Natural killer cell (primary cell): ENCODE results near the gene TCEAL3. TPM values are rescaled to one million over a fixed set of nuclear protein-coding genes. Genes with fewer than 3 reads are reported as not detected.

Experiments
- ATAC-seq, 3 donors: fragments of 150-1000 bp in 2 of 3; fragments of 200-7000 bp in 1 of 3; cut with Tn5 transposase; 1 replicate in 1 of 3; 2 replicates in 2 of 3; pipeline ENCODE4 v1.10.0; 2021; ENCODE audit warnings: mild to moderate bottlenecking in 2 of 3, moderate library complexity in 2 of 3
- DNase-seq, 2 donors: peaks; one replicate each; pipeline versions ENCODE4 v3.0.0 to v3.0.0-alpha.2; 2013 to 2021; ENCODE audit warnings: mixed read lengths in 1 of 2
- H3K27ac ChIP-seq: one replicate; pipeline ENCODE4 v1.5.1; 2013; ENCODE audit warnings: mild to moderate bottlenecking, low read length
- H3K27me3 ChIP-seq: one replicate; pipeline ENCODE4 v1.6.1; 2013; ENCODE audit warnings: low read length; ENCODE audit not compliant: control insufficient read depth, insufficient read depth
- H3K36me3 ChIP-seq: one replicate; pipeline ENCODE4 v1.6.1; 2013; ENCODE audit warnings: low read length; ENCODE audit not compliant: control insufficient read depth, insufficient read depth
- H3K4me1 ChIP-seq: one replicate; pipeline ENCODE4 v1.6.1; 2013; ENCODE audit warnings: low read length; ENCODE audit not compliant: control insufficient read depth, insufficient read depth
- H3K4me3 ChIP-seq: one replicate; pipeline ENCODE4 v1.5.1; 2013; ENCODE audit warnings: low read length
- H3K9me3 ChIP-seq: one replicate; pipeline ENCODE4 v1.6.1; 2013; ENCODE audit warnings: low read length; ENCODE audit not compliant: control insufficient read depth, insufficient read depth
- H3K27ac Mint-ChIP-seq, 2 donors: one replicate each; pipeline ENCODE4 v1.8.0; 2022; ENCODE audit warnings: mild to moderate bottlenecking in 2 of 2, mixed read lengths in 2 of 2, moderate library complexity in 1 of 2
- H3K27me3 Mint-ChIP-seq, 2 donors: one replicate each; pipeline ENCODE4 v1.8.0; 2022; ENCODE audit warnings: low read depth in 2 of 2, mixed read lengths in 2 of 2
- H3K36me3 Mint-ChIP-seq: one replicate; pipeline ENCODE4 v1.8.0; 2022; ENCODE audit warnings: mixed read lengths
- H3K4me1 Mint-ChIP-seq, 2 donors: one replicate each; pipeline ENCODE4 v1.8.0; 2022; ENCODE audit warnings: mixed read lengths in 2 of 2
- H3K4me3 Mint-ChIP-seq: one replicate; pipeline ENCODE4 v1.8.0; 2022; ENCODE audit warnings: mild to moderate bottlenecking, moderate library complexity, mixed read lengths
- H3K9me3 Mint-ChIP-seq, 2 donors: one replicate each; pipeline ENCODE4 v1.8.0; 2022; ENCODE audit warnings: mixed read lengths in 2 of 2
- WGBS: methylation state at CpG from one replicate; pipeline ENCODE4 v1.1.7; 2013; ENCODE audit warnings: missing lambda C conversion rate; ENCODE audit not compliant: insufficient coverage; 5-methylcytosine and 5-hydroxymethylcytosine counted together
- intact Hi-C: fragments of 100-400 bp; cut with micrococcal nuclease; formaldehyde crosslinking; loops from one replicate; pipeline ENCODE4 v1.14.2; 2022
- total RNA-seq, 4 donors: library from RNA; stranded (reverse); fragments of 120-200 nt in 1 of 4; gene quantifications; one replicate each; pipeline versions ENCODE4 v1.2.3 to v1.2.4, GENCODE V29; 2013 to 2022
- TF ChIP-seq, protein P1 (sequence below): fragments of 200-600 bp; IDR thresholded peaks from one replicate; pipeline ENCODE4 v1.8.0; 2022; ENCODE audit warnings: antibody characterized with exemption

TCEAL3 gene, protein sequence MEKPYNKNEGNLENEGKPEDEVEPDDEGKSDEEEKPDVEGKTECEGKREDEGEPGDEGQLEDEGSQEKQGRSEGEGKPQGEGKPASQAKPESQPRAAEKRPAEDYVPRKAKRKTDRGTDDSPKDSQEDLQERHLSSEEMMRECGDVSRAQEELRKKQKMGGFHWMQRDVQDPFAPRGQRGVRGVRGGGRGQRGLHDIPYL
- total RNA-seq, result 1 to 10 TPM; 6.2 to 8.7 (median 8.4) TPM
- total RNA-seq (2013), result 7.9 TPM

DNA sequence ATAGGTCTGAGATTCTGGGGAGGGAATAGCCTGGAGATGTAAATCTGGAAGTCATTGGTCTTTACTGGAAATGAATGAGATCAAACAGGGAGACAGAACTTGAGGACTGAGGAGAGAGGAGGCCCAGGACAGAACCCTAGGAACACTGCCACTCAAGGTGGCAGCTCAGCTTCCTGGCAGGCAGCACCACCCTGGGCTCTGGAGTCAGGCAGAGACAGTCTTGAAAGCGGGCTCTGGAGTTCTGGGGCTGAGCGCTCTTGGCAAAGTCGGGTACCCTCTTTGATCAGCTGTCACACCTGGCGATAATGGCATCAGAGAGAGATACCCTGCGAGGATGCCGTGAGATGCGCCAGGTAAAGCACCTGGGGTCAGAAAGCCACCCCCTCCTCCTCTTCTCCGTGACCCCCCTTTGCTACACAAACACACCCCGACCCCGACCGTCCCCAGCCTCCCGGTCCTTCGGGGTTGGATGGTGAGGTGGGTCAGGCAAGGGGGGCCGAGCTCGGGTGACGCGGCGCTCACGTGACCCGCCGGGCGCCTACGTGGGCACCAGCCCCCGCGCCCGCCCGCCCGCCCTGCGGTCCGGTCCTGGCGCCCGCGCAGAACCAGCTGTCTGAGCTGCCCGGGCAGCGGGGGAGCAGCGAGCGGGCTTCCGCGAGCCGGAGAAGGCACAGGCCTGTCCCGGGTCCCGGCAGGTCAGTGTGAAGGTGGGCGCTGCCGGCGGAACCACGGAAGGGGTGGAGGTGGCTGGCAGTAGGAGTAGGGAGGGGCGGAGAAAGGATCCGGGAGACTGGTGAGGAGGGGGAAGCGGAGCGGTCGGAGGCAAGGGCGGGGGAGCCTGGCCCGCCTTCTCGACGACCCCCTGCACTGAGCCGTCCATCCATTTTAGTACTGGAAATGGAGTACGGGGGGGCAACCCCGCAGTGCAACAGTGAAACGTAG lies at the start of gene TCEAL3:
Gene TCEAL3 (plus strand): TSS at position 600 of the 942 bp plus-strand sequence. CDS start 1,102 bp downstream, outside the sequence.
- Histone ChIP-seq H3K4me3 (peak within 1 kb of the TSS; percentile 88), H3K4me1 (peaks cover 10% of the 10 kb centered on the region), H3K9me3 (no peaks in the 10 kb centered on the region), H3K27me3 (no peaks in the 10 kb centered on the region), H3K27ac (peak within 1 kb of the TSS; percentile 81), H3K36me3 (no peaks in the 10 kb centered on the region)
- intact Hi-C loops, result no loop called here
- TF ChIP-seq, protein P1, sequence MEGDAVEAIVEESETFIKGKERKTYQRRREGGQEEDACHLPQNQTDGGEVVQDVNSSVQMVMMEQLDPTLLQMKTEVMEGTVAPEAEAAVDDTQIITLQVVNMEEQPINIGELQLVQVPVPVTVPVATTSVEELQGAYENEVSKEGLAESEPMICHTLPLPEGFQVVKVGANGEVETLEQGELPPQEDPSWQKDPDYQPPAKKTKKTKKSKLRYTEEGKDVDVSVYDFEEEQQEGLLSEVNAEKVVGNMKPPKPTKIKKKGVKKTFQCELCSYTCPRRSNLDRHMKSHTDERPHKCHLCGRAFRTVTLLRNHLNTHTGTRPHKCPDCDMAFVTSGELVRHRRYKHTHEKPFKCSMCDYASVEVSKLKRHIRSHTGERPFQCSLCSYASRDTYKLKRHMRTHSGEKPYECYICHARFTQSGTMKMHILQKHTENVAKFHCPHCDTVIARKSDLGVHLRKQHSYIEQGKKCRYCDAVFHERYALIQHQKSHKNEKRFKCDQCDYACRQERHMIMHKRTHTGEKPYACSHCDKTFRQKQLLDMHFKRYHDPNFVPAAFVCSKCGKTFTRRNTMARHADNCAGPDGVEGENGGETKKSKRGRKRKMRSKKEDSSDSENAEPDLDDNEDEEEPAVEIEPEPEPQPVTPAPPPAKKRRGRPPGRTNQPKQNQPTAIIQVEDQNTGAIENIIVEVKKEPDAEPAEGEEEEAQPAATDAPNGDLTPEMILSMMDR, result no peak
- under 1% methylated on average over 45 of the region's 59 CpGs for WGBS
- peaks cover 7 to 16% of the 10 kb centered on the region in 2 donors for H3K4me1 Mint-ChIP-seq
- H3K9me3 Mint-ChIP-seq, result no peaks in the 10 kb centered on the region
- ATAC-seq, result peak; percentile 88 to 89 (median 88)
- no peaks in the 10 kb centered on the region for H3K36me3 Mint-ChIP-seq
- H3K27ac Mint-ChIP-seq, result peak within 1 kb of the TSS; percentile 80 to 85
- peak; percentile 60 to 65 for DNase-seq
- peaks cover 0 to 24% of the 10 kb centered on the region in 2 donors for H3K27me3 Mint-ChIP-seq
- H3K4me3 Mint-ChIP-seq, result peak within 1 kb of the TSS; percentile 91

DNA sequence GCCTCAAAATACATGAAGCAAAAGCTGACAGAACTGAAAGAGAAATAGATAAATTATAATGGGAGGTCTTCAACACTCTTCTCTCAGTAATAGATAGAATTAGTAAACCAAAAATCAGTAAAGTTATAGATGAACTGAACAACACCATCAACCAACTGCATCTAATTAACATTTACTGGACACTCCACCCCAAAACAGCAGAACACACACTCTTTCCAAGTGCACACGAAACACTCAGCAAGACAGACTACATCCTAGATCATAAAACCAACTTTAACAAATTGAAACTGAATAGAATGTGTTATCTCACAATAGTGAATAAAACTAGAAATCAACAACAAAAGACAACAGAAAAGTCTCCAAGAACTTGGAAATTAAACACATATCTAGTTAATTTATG lies 47.5 kb upstream of the TCEAL3 start:
- Mint-ChIP-seq H3K27me3 (peaks cover 8 to 25% of the 10 kb centered on the region in 2 donors), H3K9me3 (no peaks in the 10 kb centered on the region), H3K36me3 (no peaks in the 10 kb centered on the region), H3K27ac (no peak overlapping the region), H3K4me3 (no peak overlapping the region), H3K4me1 (no peaks in the 10 kb centered on the region)
- DNase-seq (no peak), ATAC-seq (no peak)
- Histone ChIP-seq H3K4me3 (no peak overlapping the region), H3K9me3 (no peaks in the 10 kb centered on the region), H3K4me1 (no peaks in the 10 kb centered on the region), H3K27me3 (no peaks in the 10 kb centered on the region), H3K36me3 (no peaks in the 10 kb centered on the region), H3K27ac (no peak overlapping the region)
- intact Hi-C loops, result no loop called here
- WGBS, result 80% methylated on average over 1 of the region's 1 CpG
- TF ChIP-seq, protein P1, result no peak

DNA sequence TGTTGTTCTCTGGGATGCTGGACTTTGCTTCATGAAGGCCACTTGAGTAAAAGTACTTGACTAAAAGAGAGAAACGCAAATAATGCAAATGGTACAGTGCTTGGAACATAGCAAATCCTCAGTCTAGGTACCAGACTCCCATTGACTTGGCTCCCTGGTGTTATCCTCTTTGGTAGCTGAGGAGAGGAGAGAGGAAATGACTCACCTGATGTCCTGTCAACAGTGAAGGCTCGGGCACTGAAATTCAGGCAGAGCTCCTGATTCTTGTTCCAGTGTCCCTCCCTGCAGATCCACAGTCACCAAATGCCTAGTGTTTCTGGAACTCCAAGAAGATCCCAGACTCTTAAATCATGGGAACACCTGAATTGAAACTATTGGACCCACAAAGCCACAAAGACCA lies 45.0 kb upstream of the TCEAL3 start:
- no peak overlapping the region for H3K4me3 ChIP-seq
- H3K27ac ChIP-seq, result no peak overlapping the region
- TF ChIP-seq, protein P1, result no peak
- Mint-ChIP-seq H3K9me3 (no peaks in the 10 kb centered on the region), H3K27me3 (peaks cover 8 to 18% of the 10 kb centered on the region in 2 donors), H3K27ac (no peak overlapping the region), H3K4me1 (no peaks in the 10 kb centered on the region), H3K4me3 (no peak overlapping the region), H3K36me3 (no peaks in the 10 kb centered on the region)
- H3K9me3 ChIP-seq, result no peaks in the 10 kb centered on the region
- intact Hi-C loops, result no loop called here
- 88% methylated on average over 2 of the region's 2 CpGs for WGBS
- no peaks in the 10 kb centered on the region for H3K27me3 ChIP-seq
- H3K36me3 ChIP-seq, result no peaks in the 10 kb centered on the region
- H3K4me1 ChIP-seq, result no peaks in the 10 kb centered on the region
- no peak for DNase-seq
- ATAC-seq, result no peak
